Activated T-helper 17 cell treated with anti-CD3 and anti-CD28 coated beads, Interleukin-2, amount 50 U/mL, for 72 hours (primary cell): Measurements from ENCODE around the gene FBXO15. TPM values are rescaled to one million over a fixed set of nuclear protein-coding genes. Genes with fewer than 3 reads are reported as not detected.

Experiments
- ATAC-seq: fragments of 150-1000 bp; cut with Tn5 transposase; replicated peaks from 2 replicates; pipeline ENCODE4 v1.10.0; 2021; ENCODE audit warnings: mild to moderate bottlenecking, moderate library complexity
- H3K27ac Mint-ChIP-seq: one replicate; pipeline ENCODE4 v1.8.0; 2022; ENCODE audit warnings: mixed read lengths
- H3K27me3 Mint-ChIP-seq: one replicate; pipeline ENCODE4 v1.8.0; 2022; ENCODE audit warnings: mixed read lengths
- H3K36me3 Mint-ChIP-seq: one replicate; pipeline ENCODE4 v1.8.0; 2022; ENCODE audit warnings: low read depth, mild to moderate bottlenecking, mixed read lengths
- H3K4me1 Mint-ChIP-seq: one replicate; pipeline ENCODE4 v1.8.0; 2022; ENCODE audit warnings: mixed read lengths
- H3K4me3 Mint-ChIP-seq: one replicate; pipeline ENCODE4 v1.8.0; 2022; ENCODE audit warnings: mild to moderate bottlenecking, mixed read lengths
- H3K9me3 Mint-ChIP-seq: one replicate; pipeline ENCODE4 v1.8.0; 2022; ENCODE audit warnings: mixed read lengths
- total RNA-seq, 2 donors: library from RNA; stranded (reverse); gene quantifications; one replicate each; pipeline ENCODE4 v1.2.3, GENCODE V29; 2022

Gene FBXO15, protein sequence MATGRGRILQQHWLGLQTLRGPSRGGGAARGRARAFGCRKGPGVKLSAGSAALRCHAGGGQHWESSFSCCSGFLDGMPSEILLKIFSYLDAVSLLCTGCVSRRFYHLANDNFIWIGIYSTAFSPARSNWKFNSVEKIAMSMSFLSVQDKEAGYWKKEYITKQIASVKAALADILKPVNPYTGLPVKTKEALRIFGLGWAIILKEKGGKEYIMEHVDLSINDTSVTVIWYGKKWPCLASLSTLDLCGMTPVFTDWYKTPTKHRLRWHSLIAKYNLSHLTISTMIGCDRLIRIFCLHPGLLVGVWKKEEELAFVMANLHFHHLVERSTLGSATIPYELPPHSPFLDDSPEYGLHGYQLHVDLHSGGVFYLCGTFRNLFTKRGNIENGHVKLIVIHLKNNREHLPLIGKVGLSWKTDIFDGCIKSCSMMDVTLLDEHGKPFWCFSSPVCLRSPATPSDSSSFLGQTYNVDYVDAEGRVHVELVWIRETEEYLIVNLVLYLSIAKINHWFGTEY
- total RNA-seq = 1 to 10 TPM in 1 of 2 donors, under 1 TPM in 1; 0.35 to 2.6 TPM

DNA sequence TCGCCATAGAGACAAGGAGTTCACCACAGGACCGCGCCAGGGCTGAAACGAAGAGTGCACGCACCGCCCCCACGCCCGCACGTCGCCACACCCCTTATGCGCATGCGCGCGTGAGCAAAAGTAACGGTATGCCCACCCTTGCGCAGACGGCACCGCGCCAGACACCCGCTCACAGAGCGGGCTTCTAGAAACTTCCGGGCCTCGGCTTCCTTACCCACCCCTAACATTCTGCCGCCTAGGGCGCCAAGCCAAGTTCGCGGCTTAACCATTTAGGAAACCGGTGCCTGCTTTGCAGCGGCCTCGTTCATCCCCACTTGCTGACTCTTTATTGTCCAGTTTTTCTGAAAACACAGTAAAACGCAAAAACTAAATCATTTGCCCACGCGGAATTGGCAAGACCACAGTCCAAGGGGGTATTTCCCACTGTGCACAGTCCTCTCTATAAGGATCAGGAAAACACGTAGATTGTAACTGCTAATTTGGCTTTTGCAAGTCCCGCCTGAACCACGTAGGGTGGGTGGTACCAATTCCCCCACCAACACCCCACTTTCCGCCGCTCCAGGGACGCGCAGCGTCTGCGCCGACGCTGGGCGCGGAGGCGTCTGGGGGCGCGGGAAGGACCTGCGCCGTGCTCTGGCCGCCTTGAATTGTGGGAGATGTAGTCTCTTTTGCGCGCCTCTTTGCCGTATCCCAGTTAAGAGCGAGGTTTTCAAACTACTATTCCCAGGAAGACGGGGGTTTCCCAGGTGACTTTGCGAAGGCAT, at the start of gene FBXO15, which contains the start of gene TIMM21:
Gene FBXO15 (minus strand): TSS at position 56 of the 764 bp plus-strand sequence. CDS start 49 bp downstream, at position 7.
Gene TIMM21 (plus strand): TSS at position 745 of the 764 bp plus-strand sequence. CDS start 286 bp downstream, outside the sequence.
- Mint-ChIP-seq H3K27ac (peak within 1 kb of the TSS; percentile 100), H3K27me3 (peaks cover 3% of the 10 kb centered on the region), H3K4me3 (peak within 1 kb of the TSS; percentile 99), H3K9me3 (no peaks in the 10 kb centered on the region), H3K36me3 (peaks cover 54% of the 10 kb centered on the region), H3K4me1 (peaks cover 30% of the 10 kb centered on the region)
- peak; percentile 91 for ATAC-seq

DNA sequence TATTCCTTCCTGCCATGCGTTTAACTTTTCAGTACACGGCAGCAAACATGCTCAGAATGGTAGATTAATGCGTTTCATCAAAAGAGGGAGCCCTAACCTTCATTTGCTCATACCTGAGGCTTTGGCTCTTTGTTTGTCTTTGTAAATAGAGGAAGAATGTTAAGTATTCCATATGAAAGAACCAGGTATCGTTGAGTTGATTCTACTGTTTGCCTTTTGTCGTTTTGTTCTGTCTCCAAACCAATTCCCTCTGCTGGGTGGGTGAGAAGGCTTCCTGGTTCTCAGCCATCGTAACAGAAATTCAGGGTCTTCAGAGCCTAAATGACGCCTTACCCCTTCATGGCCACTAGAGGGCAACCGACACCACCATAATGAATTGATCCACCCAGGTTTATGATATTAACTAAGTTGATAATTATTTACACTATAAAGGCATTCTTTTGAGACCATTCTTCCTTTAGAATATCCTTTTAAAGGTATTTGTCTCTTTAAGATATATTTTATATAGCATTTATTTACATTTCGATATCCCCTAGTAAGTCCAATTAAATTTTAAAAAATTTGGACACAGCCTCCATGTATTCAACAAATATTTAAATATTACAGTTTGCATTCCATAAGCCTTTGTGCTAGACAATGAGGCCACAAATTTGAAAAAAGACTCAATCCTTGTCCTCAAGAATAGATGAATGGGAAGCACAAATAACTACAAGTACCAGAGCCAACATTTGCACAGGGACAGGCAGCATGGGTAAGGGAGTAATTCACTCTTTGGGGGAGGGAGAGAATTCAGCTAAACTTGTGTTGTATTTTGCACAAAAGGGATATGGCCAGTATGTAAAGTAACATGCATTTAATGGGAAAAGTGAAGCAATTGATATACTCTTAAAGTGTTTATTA, 48.8 kb upstream of the FBXO15 start:
- peaks cover 7% of the 10 kb centered on the region for H3K4me1 Mint-ChIP-seq
- no peaks in the 10 kb centered on the region for H3K9me3 Mint-ChIP-seq
- H3K36me3 Mint-ChIP-seq = no peaks in the 10 kb centered on the region
- peak; percentile 77 for ATAC-seq
- peak overlapping the region; percentile 65 for H3K27ac Mint-ChIP-seq
- peak overlapping the region; percentile 67 for H3K4me3 Mint-ChIP-seq
- H3K27me3 Mint-ChIP-seq = peaks cover 5% of the 10 kb centered on the region

DNA sequence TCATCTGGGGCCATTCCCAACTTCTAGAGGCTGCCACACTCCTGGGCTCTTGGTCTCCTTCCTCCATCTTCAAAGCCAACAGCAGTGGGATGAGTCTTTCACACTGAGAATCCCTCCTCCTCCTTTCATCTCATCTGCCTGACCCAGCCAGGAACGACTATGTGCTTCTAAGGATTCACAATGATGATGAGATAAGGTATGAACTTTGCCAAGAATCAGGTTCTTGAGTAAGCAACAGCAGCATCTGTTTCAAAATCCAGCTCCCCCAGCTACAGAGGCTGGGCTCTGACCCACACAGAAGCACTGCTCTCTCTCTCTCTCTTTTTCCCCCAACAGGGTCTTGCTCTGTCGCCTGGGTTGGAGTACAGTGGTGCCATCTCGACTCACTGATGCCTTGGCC, 47.1 kb upstream of the FBXO15 start:
- Mint-ChIP-seq H3K9me3 (no peaks in the 10 kb centered on the region), H3K36me3 (no peaks in the 10 kb centered on the region), H3K4me3 (no peak overlapping the region), H3K4me1 (peaks cover 7% of the 10 kb centered on the region), H3K27ac (no peak overlapping the region), H3K27me3 (peaks cover 13% of the 10 kb centered on the region)
- ATAC-seq = no peak

DNA sequence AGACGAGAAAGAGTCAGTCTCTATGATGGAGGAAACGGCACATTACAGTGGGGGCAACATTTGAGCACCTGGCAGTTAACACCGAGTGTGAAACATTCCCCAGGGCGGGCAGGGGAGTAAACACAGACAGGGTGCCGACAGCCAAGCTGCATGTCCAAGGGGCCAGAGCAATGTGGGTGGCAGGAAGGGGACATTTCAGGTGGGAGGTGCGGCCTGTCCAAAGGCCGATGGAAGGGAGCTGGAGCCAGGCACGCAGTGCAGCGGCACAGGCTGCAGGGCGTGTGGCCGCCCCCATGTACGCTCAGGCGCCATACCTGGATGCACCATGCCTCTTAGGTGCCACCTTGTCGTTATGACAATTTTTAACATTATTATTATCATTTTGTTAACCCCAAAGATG, 43.9 kb upstream of the FBXO15 start:
- Mint-ChIP-seq H3K36me3 (no peaks in the 10 kb centered on the region), H3K27ac (no peak overlapping the region), H3K4me1 (peaks cover 7% of the 10 kb centered on the region), H3K4me3 (no peak overlapping the region), H3K27me3 (peaks cover 26% of the 10 kb centered on the region), H3K9me3 (no peaks in the 10 kb centered on the region)
- no peak for ATAC-seq

DNA sequence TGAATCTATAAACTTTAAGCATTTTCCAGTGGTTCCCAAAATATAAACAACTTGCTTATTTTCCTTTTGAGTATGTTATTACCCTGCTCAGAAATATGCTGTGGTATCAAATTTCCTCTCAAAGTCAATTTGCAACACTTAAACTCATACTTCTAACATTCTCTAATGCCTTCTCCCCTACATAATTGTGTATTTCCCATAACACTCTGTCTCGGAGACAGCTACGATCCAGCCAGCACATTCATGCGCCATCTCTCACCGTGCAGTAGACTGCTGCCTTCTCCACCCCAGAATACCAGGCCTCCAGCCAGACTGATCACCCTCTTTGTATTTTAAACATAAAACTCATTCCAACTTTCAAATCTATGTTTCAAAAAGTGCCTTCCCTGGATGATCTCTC, 42.5 kb upstream of the FBXO15 start:
- Mint-ChIP-seq H3K36me3 (no peaks in the 10 kb centered on the region), H3K9me3 (no peaks in the 10 kb centered on the region), H3K27ac (no peak overlapping the region), H3K4me3 (no peak overlapping the region), H3K4me1 (no peaks in the 10 kb centered on the region), H3K27me3 (peaks cover 30% of the 10 kb centered on the region)
- no peak for ATAC-seq

DNA sequence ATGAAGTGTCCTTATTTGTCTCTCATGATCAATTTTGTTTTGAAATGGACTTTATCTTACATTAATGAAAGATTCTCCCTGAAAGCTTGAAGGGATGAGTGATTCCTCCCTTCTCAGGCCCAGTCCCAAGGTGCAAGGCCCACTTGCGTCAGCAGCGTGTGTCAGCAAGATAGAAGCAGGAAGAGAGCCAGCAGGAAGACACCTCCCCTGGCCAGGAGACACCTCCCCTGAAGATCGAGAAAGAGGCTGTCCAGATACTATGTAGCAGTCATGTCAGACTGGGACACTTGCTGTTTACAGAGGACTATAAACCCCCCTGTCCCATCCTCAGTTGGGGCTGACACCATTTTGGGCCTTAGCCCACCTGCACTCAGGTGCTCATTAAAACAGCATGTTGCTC, 39.0 kb upstream of the FBXO15 start:
- no peaks in the 10 kb centered on the region for H3K9me3 Mint-ChIP-seq
- no peaks in the 10 kb centered on the region for H3K36me3 Mint-ChIP-seq
- H3K4me1 Mint-ChIP-seq = no peaks in the 10 kb centered on the region
- H3K4me3 Mint-ChIP-seq = no peak overlapping the region
- no peak overlapping the region for H3K27ac Mint-ChIP-seq
- no peak for ATAC-seq
- H3K27me3 Mint-ChIP-seq = peaks cover 39% of the 10 kb centered on the region

DNA sequence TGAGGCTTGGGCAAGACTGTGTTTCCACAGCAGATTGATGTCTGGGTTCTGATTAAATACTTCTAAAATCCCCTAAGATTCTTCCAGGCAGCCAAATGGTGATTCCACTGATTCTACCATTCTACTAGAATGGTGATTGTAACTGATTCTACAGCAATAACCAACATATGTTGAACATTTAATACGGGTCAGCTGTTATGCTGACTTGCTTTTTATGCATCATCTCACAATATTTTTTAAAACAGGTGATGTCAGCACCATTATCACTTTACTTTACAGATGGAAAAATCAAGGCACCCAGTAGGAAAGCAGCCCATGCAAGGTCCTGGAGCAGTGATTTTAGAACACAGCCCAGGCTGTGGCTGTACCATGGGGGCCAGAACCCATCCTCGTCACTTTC, 38.2 kb upstream of the FBXO15 start:
- no peak for ATAC-seq
- no peak overlapping the region for H3K27ac Mint-ChIP-seq
- H3K36me3 Mint-ChIP-seq = no peaks in the 10 kb centered on the region
- no peaks in the 10 kb centered on the region for H3K9me3 Mint-ChIP-seq
- H3K4me1 Mint-ChIP-seq = no peaks in the 10 kb centered on the region
- H3K4me3 Mint-ChIP-seq = no peak overlapping the region
- H3K27me3 Mint-ChIP-seq = peaks cover 38% of the 10 kb centered on the region

DNA sequence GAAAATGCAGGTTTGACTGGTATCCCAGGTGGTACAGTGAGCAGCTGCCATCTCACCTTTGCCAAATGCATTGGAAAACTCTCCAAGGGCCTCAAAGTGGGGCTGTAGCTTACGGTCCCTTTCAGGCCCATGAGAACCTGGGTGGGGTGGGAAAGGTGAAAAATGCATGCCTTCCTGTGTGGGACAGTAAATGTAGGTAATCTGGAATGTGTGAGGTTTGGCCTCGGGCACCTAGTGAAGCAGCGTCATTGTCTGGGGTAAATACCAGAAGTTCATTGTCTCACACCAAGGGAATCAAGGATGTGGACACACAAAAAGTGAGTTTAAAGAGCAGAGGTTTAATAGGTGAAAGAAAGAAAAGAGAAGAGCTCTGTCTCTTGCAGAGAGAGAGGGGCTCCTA, 37.2 kb upstream of the FBXO15 start:
- no peak overlapping the region for H3K4me3 Mint-ChIP-seq

DNA sequence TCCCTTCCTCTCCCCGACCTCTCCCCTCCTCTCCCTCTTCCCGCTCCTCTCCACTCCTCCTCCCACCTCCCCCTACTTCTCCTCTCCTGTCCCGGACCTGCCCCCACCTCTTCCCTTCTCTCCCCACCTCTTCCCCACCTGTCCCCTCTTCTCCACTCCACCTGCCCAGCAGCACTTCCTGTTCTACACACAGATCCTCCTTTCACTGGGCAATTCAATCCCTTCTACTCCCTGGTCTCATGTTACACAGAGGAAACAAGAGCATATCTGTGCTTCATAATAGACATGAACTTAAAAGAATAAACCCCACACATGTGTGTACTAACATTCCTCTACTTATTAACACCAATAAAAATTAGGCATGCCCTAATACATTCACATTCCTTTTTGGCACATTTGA, 35.5 kb upstream of the FBXO15 start:
- ATAC-seq = no peak
- H3K36me3 Mint-ChIP-seq = no peaks in the 10 kb centered on the region

More for the DNA sequence above, 37.2 kb upstream of the FBXO15 start:
- H3K4me1 Mint-ChIP-seq = no peaks in the 10 kb centered on the region
- H3K9me3 Mint-ChIP-seq = no peaks in the 10 kb centered on the region
- H3K27ac Mint-ChIP-seq = no peak overlapping the region
- H3K36me3 Mint-ChIP-seq = no peaks in the 10 kb centered on the region
- peaks cover 34% of the 10 kb centered on the region for H3K27me3 Mint-ChIP-seq
- no peak for ATAC-seq

DNA sequence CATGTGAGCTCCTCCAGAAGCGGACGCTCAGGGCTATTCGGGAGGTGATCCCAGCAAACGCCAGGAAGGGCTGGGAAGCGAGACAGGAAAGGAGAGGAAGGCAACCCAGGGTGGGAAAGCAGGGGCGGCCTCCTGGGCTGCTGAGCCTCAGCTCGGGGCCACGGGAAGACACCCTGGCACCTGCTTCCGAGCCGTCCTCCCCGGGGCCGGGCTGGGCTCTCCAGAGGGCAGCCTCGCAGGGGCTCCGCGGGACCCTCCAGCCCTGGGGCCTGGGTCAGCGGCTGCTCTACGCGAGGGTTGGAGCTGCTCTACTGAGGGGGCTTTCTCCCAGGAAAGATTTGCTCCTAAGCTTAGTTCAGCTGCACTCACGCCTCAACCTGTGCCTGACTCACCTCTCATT, 34.7 kb upstream of the FBXO15 start:
- Mint-ChIP-seq H3K36me3 (no peaks in the 10 kb centered on the region), H3K9me3 (no peaks in the 10 kb centered on the region), H3K27me3 (peaks cover 25% of the 10 kb centered on the region), H3K27ac (no peak overlapping the region), H3K4me3 (no peak overlapping the region), H3K4me1 (no peaks in the 10 kb centered on the region)
- no peak for ATAC-seq

More for the DNA sequence above, 35.5 kb upstream of the FBXO15 start:
- Mint-ChIP-seq H3K4me1 (no peaks in the 10 kb centered on the region), H3K9me3 (no peaks in the 10 kb centered on the region), H3K4me3 (no peak overlapping the region), H3K27ac (no peak overlapping the region), H3K27me3 (peaks cover 25% of the 10 kb centered on the region)

DNA sequence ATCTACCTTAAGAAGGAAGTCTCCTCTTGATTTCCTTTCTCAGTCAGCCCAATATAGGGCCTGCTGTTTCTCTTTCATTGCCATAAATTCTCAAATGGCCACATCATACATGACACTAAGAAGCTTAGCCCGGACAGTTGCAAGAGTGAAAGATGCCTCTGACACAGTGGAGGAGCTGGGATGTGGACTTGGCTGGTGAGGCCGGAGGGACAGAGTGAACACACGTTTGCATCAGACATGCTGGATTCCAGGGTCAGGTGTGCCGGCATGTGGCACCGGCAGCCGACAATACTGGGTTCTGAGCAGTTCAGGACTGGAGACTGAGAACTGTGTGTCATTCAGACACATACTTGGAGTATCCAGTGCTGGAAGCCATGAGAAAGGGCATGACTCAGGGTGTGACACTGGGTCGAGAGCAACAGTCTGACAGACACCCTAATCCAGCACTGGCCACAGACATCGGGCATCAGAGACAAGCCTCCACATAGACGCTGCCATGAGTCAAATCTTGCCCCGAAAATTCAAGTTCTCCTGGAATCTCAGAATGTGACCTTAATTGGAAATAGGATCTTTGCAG, 32.1 kb upstream of the FBXO15 start:
- H3K27me3 Mint-ChIP-seq = peaks cover 30% of the 10 kb centered on the region
- no peaks in the 10 kb centered on the region for H3K9me3 Mint-ChIP-seq
- H3K36me3 Mint-ChIP-seq = no peaks in the 10 kb centered on the region
- no peaks in the 10 kb centered on the region for H3K4me1 Mint-ChIP-seq
- no peak overlapping the region for H3K4me3 Mint-ChIP-seq
- H3K27ac Mint-ChIP-seq = no peak overlapping the region
- ATAC-seq = no peak

DNA sequence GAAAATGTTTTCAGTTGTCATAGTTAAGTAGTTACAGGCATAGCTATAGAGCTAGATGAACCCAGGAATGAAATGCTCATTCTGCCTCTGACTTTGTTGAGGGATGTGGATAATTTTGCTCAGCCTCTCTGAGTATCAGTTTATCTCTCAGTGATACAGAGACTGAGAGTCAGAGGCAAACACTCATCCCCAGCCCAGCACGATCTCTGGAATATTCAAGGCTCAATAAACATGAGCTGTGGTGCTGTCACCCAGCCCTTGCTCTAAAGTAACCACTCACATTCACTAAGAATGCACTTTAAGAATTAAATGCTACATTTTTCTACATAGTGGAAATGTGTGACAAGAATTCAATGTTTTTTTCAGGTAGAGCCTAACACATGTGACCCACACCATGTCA, 31.2 kb upstream of the FBXO15 start:
- Mint-ChIP-seq H3K27me3 (peaks cover 33% of the 10 kb centered on the region), H3K36me3 (no peaks in the 10 kb centered on the region), H3K27ac (no peak overlapping the region), H3K4me3 (no peak overlapping the region), H3K4me1 (no peaks in the 10 kb centered on the region), H3K9me3 (no peaks in the 10 kb centered on the region)
- no peak for ATAC-seq

DNA sequence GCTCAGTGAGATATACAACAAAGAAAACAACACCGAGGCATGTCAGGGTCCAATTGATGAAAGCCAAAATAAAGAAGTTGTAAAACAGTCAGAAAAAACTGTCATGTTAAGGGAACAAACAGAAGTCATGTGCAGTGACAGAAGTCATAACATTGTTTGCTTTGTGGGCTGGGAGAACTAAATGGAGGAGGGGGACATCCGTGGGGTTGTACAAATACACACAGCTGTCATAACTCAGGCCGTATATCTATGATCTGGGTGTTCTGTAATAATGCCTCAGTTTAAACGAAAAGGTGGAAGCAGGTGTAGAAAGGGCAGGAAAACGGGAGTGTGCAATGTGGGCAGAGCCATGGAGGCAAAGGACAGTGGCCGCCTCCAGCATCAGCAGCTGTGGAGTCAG, 28.0 kb upstream of the FBXO15 start:
- peaks cover 30% of the 10 kb centered on the region for H3K27me3 Mint-ChIP-seq
- no peaks in the 10 kb centered on the region for H3K9me3 Mint-ChIP-seq
- no peak overlapping the region for H3K27ac Mint-ChIP-seq
- no peak for ATAC-seq
- peaks cover 4% of the 10 kb centered on the region for H3K4me1 Mint-ChIP-seq
- H3K4me3 Mint-ChIP-seq = no peak overlapping the region
- H3K36me3 Mint-ChIP-seq = no peaks in the 10 kb centered on the region

DNA sequence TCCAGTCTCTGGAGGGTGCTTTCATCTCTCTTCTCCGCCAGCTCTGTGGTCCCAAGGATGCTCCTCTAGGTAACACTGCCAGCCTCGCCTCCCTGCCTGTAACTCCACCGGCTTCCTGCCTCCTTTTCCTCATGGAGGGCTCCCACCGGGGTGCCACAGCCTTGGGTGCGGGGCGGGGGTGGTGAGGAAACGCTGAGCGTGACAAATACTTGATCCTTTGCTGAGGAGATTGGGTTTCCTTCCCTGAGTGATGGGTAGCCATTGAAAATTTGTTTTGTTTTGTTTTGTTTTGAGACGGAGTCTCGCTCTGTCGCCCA, 25.8 kb upstream of the FBXO15 start:
- Mint-ChIP-seq H3K36me3 (no peaks in the 10 kb centered on the region), H3K27me3 (peaks cover 36% of the 10 kb centered on the region), H3K27ac (no peak overlapping the region), H3K9me3 (no peaks in the 10 kb centered on the region), H3K4me1 (peaks cover 4% of the 10 kb centered on the region), H3K4me3 (no peak overlapping the region)
- no peak for ATAC-seq
